GM18519 (cell line): ENCODE results near the gene ASTE1.
"Not testable (repeated sequence)": the region's sequence is repeated elsewhere in the genome, so short reads cannot be mapped to it uniquely, and the experiment has no call there.

ENCODE experiments used
- ATAC-seq: cut with Tn5 transposase; IDR thresholded peaks from one replicate; pipeline ENCODE4 v1.9.1; 2021; ENCODE audit warnings: mild to moderate bottlenecking, moderate library complexity; ENCODE audit not compliant: unreplicated experiment, low FRiP score

Gene ASTE1

GRCh38 chr3:131026321-131027151 is at the start of gene ASTE1, which contains the start of gene NEK11:
Gene ASTE1, minus strand, starts transcription at chr3:131026825. Its CDS starts 1,519 bp downstream, at chr3:131025306.
Gene NEK11, plus strand, starts transcription at chr3:131026877. Its CDS starts 2,832 bp downstream, at chr3:131029709.
- peak; percentile 92 for ATAC-seq

- ATAC-seq, result no peak
Observed at GRCh38 chr3:131075632-131076328, 49.2 kb upstream of the ASTE1 start.

- no peak for ATAC-seq
Observed at GRCh38 chr3:131072845-131073244, 46.2 kb upstream of the ASTE1 start.

- ATAC-seq, result no peak
Observed at GRCh38 chr3:131072099-131072559, 45.5 kb upstream of the ASTE1 start.

- ATAC-seq, result no peak
Observed at GRCh38 chr3:131067983-131068382, 41.4 kb upstream of the ASTE1 start.

- ATAC-seq, result no peak
Observed at GRCh38 chr3:131053043-131053859, 26.6 kb upstream of the ASTE1 start.

GRCh38 chr3:131050001-131050400 is 23.4 kb upstream of the ASTE1 start:
- ATAC-seq, result no peak

GRCh38 chr3:131048030-131048429 is 21.4 kb upstream of the ASTE1 start:
- no peak for ATAC-seq

- ATAC-seq, result no peak
Observed at GRCh38 chr3:131047582-131047981, 21.0 kb upstream of the ASTE1 start.

- ATAC-seq, result not testable (repeated sequence)
Observed at GRCh38 chr3:131042271-131042985, 15.8 kb upstream of the ASTE1 start.

- ATAC-seq, result no peak
Observed at GRCh38 chr3:131038326-131038725, 11.7 kb upstream of the ASTE1 start.

- ATAC-seq, result no peak
Observed at GRCh38 chr3:131036986-131037385, 10.4 kb upstream of the ASTE1 start.

GRCh38 chr3:131036200-131036816 is 9.7 kb upstream of the ASTE1 start:
- ATAC-seq, result no peak

GRCh38 chr3:131033480-131034080 is 7.0 kb upstream of the ASTE1 start:
- peak; percentile 69 for ATAC-seq

GRCh38 chr3:131031660-131032059 is 5.0 kb upstream of the ASTE1 start:
- ATAC-seq, result no peak

- ATAC-seq, result no peak
Observed at GRCh38 chr3:131028844-131029243, 2.2 kb upstream of the ASTE1 start.

- ATAC-seq, result no peak
Observed at GRCh38 chr3:131025539-131025938, 1.1 kb downstream of the ASTE1 start.

GRCh38 chr3:131020122-131020693 is 6.4 kb downstream of the ASTE1 start:
- no peak for ATAC-seq

GRCh38 chr3:131018970-131019369 is 7.7 kb downstream of the ASTE1 start:
- no peak for ATAC-seq
